ENCODE results near the gene ANKIB1.
"Not testable (repeated sequence)": the region's sequence is repeated elsewhere in the genome, so short reads cannot be mapped to it uniquely, and the experiment has no call there.

The ANKIB1 gene

DNA sequence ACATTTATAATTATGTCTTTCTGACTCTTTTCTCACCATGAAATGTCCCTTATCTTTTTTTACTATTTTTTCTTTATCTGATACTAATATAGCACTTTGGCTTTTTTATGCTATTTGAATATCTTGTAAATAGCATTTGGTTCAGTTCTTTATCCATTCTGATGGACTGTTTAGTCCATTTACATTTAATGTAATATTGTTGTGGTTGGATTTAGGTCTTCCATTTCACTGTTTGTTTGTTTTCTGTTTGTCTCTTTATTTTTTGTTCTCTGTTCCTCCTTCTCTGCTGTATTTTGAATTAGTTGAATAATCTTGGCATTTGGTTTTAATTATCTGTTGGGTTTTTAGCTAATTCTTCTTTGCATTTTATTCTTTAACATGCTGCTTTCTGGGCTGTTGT, 89.8 kb downstream of the ANKIB1 start:
- no peak for DNase-seq

- no peak for DNase-seq
Observed at GRCh38 chr7:92336662-92337340, 91.0 kb downstream of the ANKIB1 start.

DNA sequence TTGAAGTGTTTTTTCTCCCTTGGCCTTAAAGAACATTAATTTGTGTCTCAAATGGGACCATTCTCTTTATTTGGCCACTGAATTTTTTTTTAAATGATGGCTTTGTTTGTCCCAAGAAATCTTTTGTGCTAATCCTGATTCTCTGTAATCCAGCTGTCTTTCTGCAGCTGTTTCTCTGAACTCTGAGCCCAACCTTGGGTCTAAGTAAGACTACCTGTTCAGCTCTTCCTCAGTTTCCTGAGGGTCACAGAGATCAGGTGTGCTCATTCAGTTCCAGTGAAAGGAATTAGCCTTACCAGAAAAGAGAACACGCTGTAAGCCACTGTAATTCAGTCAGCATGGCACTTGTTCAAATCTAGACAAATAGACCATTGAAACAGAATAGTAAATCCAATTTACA, 94.2 kb downstream of the ANKIB1 start:
- DNase-seq, result no peak

DNA sequence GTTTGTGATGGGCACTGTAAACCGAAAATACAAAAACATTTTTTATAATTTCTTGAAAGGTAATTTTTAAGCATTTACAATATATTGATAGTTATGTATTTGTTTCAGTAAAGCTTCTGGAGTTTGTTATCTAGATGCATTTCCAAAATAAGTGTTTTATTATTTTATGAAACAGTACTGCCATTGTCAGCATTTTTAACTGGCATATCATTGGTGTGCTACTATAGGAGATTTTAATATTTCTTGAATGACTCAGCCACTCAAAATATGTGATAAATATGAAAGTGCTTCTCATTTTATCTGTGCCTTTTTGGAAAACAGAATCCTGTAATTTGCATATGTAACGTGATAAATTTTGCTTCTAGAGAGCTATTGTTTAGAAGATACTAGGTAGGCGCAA, 97.9 kb downstream of the ANKIB1 start:
- no peak for DNase-seq

DNA sequence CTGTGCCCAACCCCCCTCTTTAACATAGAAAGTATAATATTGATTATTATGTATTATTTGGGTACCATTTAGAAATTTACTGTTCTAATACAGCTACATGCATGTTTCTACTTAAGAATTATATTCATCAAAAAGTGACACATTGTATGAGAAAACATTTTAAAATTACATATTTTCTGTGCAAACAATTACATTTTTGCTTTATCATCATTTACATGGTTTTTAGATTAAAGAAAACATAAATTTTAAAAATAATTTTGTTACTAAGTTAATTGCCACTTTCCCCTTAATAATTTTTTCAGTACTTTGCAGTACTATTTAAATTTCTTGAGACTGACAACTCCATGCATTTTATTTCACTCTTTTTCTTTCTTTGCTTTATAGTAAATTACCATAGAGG, 106.2 kb downstream of the ANKIB1 start:
- DNase-seq, result no peak

- DNase-seq, result no peak
Observed at GRCh38 chr7:92354214-92354613, 108.4 kb downstream of the ANKIB1 start.

GRCh38 chr7:92356406-92356805, 110.6 kb downstream of the ANKIB1 start:
- no peak for DNase-seq

DNA sequence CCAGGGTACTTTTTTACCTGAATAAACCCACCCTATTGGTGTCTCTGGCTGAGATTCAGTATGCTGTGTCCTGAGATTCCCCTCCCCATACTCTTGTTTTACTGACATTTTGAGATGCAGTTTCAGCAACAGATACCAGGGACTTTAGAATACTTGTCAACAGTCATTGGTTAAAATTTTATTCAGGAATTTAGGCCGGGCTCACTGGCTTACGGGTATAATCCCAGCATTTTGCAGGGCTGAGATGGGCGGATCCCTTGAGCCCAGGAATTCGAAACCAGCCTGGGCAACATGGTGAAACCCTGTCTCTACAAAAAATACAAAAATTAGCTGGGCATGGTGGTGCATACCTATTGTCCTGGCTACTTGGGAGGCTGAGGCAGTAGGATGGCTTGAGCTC, 111.5 kb downstream of the ANKIB1 start:
- DNase-seq, result no peak

- DNase-seq, result not testable (repeated sequence)
Observed at GRCh38 chr7:92359179-92359578, 113.4 kb downstream of the ANKIB1 start.

- no peak for DNase-seq
Observed at GRCh38 chr7:92359801-92360200, 114.0 kb downstream of the ANKIB1 start.

DNA sequence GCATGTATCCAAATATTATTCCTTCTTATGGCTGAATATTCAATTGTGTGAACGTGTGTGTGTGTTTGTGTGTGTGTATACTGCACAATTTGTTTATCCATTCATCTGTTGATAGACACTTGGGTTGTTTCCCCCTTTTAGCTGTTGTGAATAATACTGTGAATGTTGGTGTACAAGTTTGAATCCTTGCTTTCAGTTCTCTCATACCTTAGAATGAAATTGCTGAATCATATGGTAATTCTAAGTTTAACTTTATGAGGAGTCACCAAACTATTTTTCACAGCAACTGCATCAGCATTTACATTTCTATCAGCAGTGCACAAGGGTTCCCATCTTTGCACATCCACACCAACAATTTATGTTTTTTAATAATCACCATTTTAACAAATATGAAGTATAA, 114.6 kb downstream of the ANKIB1 start:
- DNase-seq, result no peak

DNA sequence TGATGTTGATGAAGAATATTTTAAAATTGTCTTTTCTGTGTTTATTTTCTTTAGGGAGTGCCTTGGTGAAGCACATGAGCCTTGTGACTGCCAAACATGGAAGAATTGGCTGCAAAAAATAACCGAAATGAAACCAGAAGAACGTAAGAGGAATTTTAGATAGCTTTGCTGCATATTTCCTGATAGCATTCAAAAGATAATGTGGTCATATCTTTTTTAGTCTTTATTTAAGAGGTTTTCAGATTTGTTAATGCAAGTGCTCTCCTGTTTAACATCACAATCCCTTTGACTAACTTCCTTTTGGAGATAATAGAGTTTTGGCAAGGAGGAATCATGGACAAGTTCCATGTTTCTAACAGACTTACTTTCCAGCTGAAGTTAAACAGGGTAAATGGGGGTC, 116.4 kb downstream of the ANKIB1 start:
- no peak for DNase-seq

GRCh38 chr7:92366730-92367129, 121.0 kb downstream of the ANKIB1 start:
- DNase-seq, result no peak

GRCh38 chr7:92368741-92369140, 123.0 kb downstream of the ANKIB1 start:
- no peak for DNase-seq

- no peak for DNase-seq
Observed at GRCh38 chr7:92375013-92375412, 129.2 kb downstream of the ANKIB1 start.

- DNase-seq, result no peak
Observed at GRCh38 chr7:92391071-92391470, 145.3 kb downstream of the ANKIB1 start.

- no peak for DNase-seq
Observed at GRCh38 chr7:92397542-92397941, 151.8 kb downstream of the ANKIB1 start.

GRCh38 chr7:92400013-92400412, 154.2 kb downstream of the ANKIB1 start:
- no peak for DNase-seq

- DNase-seq, result no peak
Observed at GRCh38 chr7:92402920-92403759, 157.4 kb downstream of the ANKIB1 start.

DNA sequence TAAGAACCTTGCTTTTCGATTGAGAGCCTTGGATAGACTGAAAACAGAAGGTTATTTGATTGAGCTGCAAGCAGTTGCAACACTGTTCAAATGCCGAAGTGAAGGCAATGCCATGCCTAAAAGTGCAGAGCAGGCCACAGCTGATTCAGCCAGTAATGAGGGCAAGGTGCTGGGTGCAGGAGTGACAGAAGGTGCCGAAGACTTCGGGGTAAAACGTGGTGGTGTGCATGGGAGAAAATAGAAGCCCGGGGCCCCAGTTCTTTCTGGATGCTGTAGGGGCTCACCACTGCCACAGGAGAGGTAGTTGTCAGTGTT, 157.9 kb downstream of the ANKIB1 start:
- no peak for DNase-seq

- no peak for DNase-seq
Observed at GRCh38 chr7:92404170-92404614, 158.4 kb downstream of the ANKIB1 start.

DNA sequence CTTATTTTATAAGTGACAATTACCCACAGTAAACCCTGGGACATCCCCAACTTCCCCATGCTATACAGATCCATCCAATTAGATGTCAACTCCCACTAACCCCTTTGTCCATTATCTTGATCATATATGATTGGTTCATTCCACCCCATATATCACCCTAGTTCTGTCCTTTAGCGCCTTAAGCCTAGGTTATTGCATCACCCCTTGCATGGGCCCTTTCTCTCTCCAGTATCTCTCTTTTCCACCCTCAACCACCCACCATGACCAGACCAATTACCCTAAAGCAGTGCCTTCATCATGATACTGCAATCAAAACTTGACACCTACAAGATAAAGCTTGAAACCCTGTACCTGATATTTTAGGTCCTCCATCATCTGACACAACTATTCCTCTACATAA, 163.6 kb downstream of the ANKIB1 start:
- DNase-seq, result no peak

DNA sequence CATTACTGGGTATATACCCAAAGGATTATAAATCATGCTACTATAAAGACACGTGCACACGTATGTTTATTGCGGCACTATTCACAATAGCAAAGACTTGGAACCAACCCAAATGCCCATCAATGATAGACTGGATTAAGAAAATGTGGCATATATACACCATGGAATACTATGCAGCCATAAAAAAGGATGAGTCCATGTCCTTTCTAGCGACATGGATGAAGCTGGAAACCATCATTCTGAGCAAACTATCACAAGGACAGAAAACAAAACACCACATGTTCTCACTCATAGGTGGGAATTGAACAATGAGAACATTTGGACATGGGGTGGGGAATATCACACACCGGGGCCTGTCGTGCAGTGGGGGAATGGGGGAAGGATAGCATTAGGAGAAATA, 164.4 kb downstream of the ANKIB1 start:
- DNase-seq, result not testable (repeated sequence)

GRCh38 chr7:92412745-92413144, 167.0 kb downstream of the ANKIB1 start:
- DNase-seq, result no peak

DNA sequence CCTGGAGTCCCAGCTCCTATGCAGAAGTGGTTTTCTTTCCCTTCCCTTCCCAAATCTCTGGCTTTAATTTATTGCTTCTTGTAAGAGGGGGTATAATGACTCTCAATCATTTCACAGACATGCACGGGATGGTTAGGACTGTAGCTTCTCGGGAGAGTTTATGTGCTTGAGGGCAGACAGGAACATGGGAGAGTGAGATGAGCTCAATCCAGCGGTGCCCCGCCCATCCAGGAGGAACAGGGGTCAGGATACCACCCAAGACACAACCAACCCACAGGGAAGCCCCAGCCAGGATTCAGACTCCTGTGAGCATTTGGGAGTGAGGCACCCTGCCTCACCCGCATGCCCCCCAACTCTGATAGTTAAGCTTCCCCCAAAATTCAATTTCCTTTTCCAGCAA, 167.8 kb downstream of the ANKIB1 start:
- no peak for DNase-seq

Data from bone marrow (tissue), 2 donors.